Stimulated activated CD4-positive, alpha-beta T cell treated with anti-CD3 and anti-CD28 coated beads, Interleukin-15, amount 100 ng/mL, for 1 hour (primary cell): Measurements from ENCODE around the gene TXNDC17.
"Not testable (repeated sequence)": the region's sequence is repeated elsewhere in the genome, so short reads cannot be mapped to it uniquely, and the experiment has no call there.

Experiments used
- DNase-seq, 2 donors: peaks; one replicate each; pipeline ENCODE4 v3.0.0-alpha.2; 2020; ENCODE audit warnings: low read depth in 1 of 2, low spot score in 1 of 2

TXNDC17 gene

GRCh38 chr17:6660101-6660500 is 19.2 kb downstream of the TXNDC17 start:
- DNase-seq = no peak

- DNase-seq = no peak
Observed at GRCh38 chr17:6660805-6661463, 20.1 kb downstream of the TXNDC17 start.

- DNase-seq = no peak
Observed at GRCh38 chr17:6661464-6661848, 20.6 kb downstream of the TXNDC17 start.

- DNase-seq = not testable (repeated sequence)
Observed at GRCh38 chr17:6663200-6663599, 22.3 kb downstream of the TXNDC17 start.

GRCh38 chr17:6666077-6666521 is 25.2 kb downstream of the TXNDC17 start:
- no peak for DNase-seq

GRCh38 chr17:6666557-6666956 is 25.7 kb downstream of the TXNDC17 start:
- DNase-seq = no peak

- DNase-seq = no peak
Observed at GRCh38 chr17:6667516-6667915, 26.7 kb downstream of the TXNDC17 start.

GRCh38 chr17:6668219-6668618 is 27.4 kb downstream of the TXNDC17 start:
- no peak for DNase-seq

- no peak for DNase-seq
Observed at GRCh38 chr17:6668727-6669425, 28.0 kb downstream of the TXNDC17 start.

- DNase-seq = no peak
Observed at GRCh38 chr17:6669479-6670212, 28.8 kb downstream of the TXNDC17 start.

GRCh38 chr17:6670571-6670970 is 29.7 kb downstream of the TXNDC17 start:
- DNase-seq = no peak

GRCh38 chr17:6670999-6671398 is 30.1 kb downstream of the TXNDC17 start:
- DNase-seq = no peak

- no peak for DNase-seq
Observed at GRCh38 chr17:6671431-6671830, 30.6 kb downstream of the TXNDC17 start.

- DNase-seq = no peak
Observed at GRCh38 chr17:6674586-6674985, 33.7 kb downstream of the TXNDC17 start.

GRCh38 chr17:6675201-6675825 is 34.5 kb downstream of the TXNDC17 start:
- DNase-seq = no peak

GRCh38 chr17:6676802-6677157 is 35.9 kb downstream of the TXNDC17 start:
- no peak for DNase-seq

GRCh38 chr17:6677158-6677831 is 36.4 kb downstream of the TXNDC17 start:
- DNase-seq = no peak

GRCh38 chr17:6677946-6678345 is 37.1 kb downstream of the TXNDC17 start:
- DNase-seq = no peak

GRCh38 chr17:6679241-6679640 is 38.4 kb downstream of the TXNDC17 start:
- no peak for DNase-seq

- no peak for DNase-seq
Observed at GRCh38 chr17:6681176-6681575, 40.3 kb downstream of the TXNDC17 start.

- DNase-seq = no peak
Observed at GRCh38 chr17:6681671-6682070, 40.8 kb downstream of the TXNDC17 start.
